GM18508 (cell line): Measurements from ENCODE around the gene FOSL2.

Source experiments
- ATAC-seq: cut with Tn5 transposase; IDR thresholded peaks from one replicate; pipeline ENCODE4 v1.9.1; 2021; ENCODE audit warnings: moderate number of reproducible peaks; ENCODE audit not compliant: insufficient read depth, unreplicated experiment

FOSL2 gene

DNA sequence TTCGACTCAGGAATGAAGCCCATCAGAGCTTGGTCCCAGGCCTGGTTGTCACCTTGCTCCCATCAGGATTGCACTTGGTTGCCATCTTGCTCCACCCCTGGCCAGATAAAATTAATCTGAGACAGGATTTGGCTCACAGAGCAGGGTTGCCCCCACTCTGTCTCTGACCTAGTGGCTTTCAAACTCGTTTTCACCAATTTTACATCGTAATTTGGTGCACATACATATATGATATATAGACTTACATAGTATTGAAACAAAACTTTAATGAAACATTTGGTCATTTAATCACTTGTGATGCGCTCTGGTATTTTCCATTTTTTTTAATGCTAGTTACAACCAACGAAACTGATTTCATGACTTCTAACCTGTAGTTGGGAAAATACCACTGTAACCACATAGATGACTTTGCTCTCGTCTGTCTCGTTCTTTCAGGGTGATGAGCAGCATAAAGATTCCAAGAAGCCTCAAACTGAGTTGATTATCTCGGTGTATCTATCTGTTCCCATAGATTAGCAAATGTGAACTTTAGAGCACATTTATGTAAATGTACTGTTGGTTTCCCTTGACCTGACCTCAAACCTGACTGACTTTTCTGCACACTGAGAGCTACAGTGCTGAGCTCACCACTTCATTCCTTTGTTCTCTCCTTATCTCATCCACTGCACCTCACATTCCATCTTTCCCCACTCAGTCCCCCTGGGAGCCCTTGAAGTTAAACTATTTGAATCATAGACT, 72.7 kb downstream of the FOSL2 start:
- ATAC-seq = no peak
